A549 (cell line): ENCODE data around the gene GGA1. TPM values are rescaled to one million over a fixed set of nuclear protein-coding genes. Genes with fewer than 3 reads are reported as not detected.

Experiments
- ATAC-seq, 2 experiments: fragments of 200-7000 bp in 1 of 2; fragments of >200 bp in 1 of 2; cut with Nextera tagmentation in 1 of 2; cut with Tn5 transposase in 1 of 2; 3 replicates each; pipeline versions ENCODE4 v1.8.0 to v1.9.1; 2018 to 2020; ENCODE audit warnings: mild to moderate bottlenecking in 1 of 2, moderate library complexity in 1 of 2
- CTCF ChIA-PET: fragments of 300-600 bp; sonication (Branson Sonifier 250); formaldehyde crosslinking; extraction: SDS; loops from one replicate; lab custom pipeline; 2021; ENCODE audit warnings: antibody characterized with exemption, inconsistent platforms; lab: Yijun Ruan, JAX
- POLR2A ChIA-PET: fragments of 350-600 bp; formaldehyde crosslinking; extraction: SDS; loops from one replicate; lab custom pipeline; 2021; ENCODE audit warnings: antibody characterized with exemption, inconsistent platforms; lab: Yijun Ruan, JAX
- DNase-seq, 2 experiments: peaks; one replicate each; pipeline versions ENCODE4 v3.0.0 to v3.0.0-alpha.2; 2011 to 2016; ENCODE audit warnings: low read depth in 1 of 2, low spot score in 1 of 2
- FAIRE-seq: peaks from 2 replicates; lab custom pipeline; 2011; peaks lifted over from hg19 to GRCh38; lab: Jason Lieb, UNC
- H3K27ac ChIP-seq, 2 experiments: fragments of >200 bp; sonication (Bioruptor Twin); formaldehyde crosslinking; 3 replicates each; pipeline ENCODE4 v1.5.1; 2016 to 2017
- H3K4me1 ChIP-seq: fragments of >200 bp; sonication (Bioruptor Twin); formaldehyde crosslinking; 3 replicates; pipeline ENCODE4 v1.6.1; 2016
- H3K4me2 ChIP-seq: fragments of >200 bp; sonication (Bioruptor Twin); formaldehyde crosslinking; 3 replicates; pipeline ENCODE4 v1.6.1; 2016
- H3K4me3 ChIP-seq: fragments of >200 bp; sonication (Bioruptor Twin); formaldehyde crosslinking; 3 replicates; pipeline ENCODE4 v1.5.1; 2016
- H3K9me3 ChIP-seq: fragments of >200 bp; sonication (Bioruptor Twin); formaldehyde crosslinking; 3 replicates; pipeline ENCODE4 v1.6.1; 2016
- CBX2 ChIP-seq: fragments of 200-600 bp; sonication (generic); IDR thresholded peaks from 2 replicates; pipeline ENCODE4 v1.6.1; 2016; ENCODE audit warnings: low read depth, mild to moderate bottlenecking, borderline replicate concordance
- CHD4 ChIP-seq: fragments of 200-600 bp; sonication (generic); IDR thresholded peaks from 2 replicates; pipeline ENCODE4 v1.6.1; 2016; ENCODE audit warnings: antibody characterized with exemption, mild to moderate bottlenecking, borderline replicate concordance
- EHF ChIP-seq: fragments of 250-450 bp; sonication (Bioruptor Pico); IDR thresholded peaks from 2 replicates; pipeline ENCODE4 v1.5.0; 2020; ENCODE audit warnings: mild to moderate bottlenecking
- ESRRA ChIP-seq: fragments of 150-350 bp; IDR thresholded peaks from 2 replicates; pipeline ENCODE4 v1.6.1; 2014; ENCODE audit warnings: mild to moderate bottlenecking, low read length, borderline replicate concordance
- FOSB ChIP-seq: fragments of 250-450 bp; sonication (Bioruptor Pico); IDR thresholded peaks from 2 replicates; pipeline ENCODE4 v1.5.0; 2020; ENCODE audit warnings: mild to moderate bottlenecking, moderate library complexity
- GATA3 ChIP-seq: IDR thresholded peaks from 2 replicates; pipeline ENCODE4 v1.6.1; 2012; ENCODE audit warnings: borderline replicate concordance
- HDAC2 ChIP-seq: fragments of 200-600 bp; sonication (generic); IDR thresholded peaks from 2 replicates; pipeline ENCODE4 v1.6.1; 2016
- HEYL ChIP-seq: fragments of 250-450 bp; sonication (Bioruptor Pico); IDR thresholded peaks from 2 replicates; pipeline ENCODE4 v1.8.0; 2021; ENCODE audit warnings: mild to moderate bottlenecking, moderate library complexity
- HOXA7 ChIP-seq: fragments of 250-450 bp; sonication (Bioruptor Pico); IDR thresholded peaks from 2 replicates; pipeline ENCODE4 v1.5.0; 2020; ENCODE audit warnings: mild to moderate bottlenecking, moderate library complexity
- JUN ChIP-seq, 2 experiments: fragments of >200 bp; sonication (Bioruptor Twin); formaldehyde crosslinking; IDR thresholded peaks; 2 replicates in 1 of 2; 3 replicates in 1 of 2; pipeline ENCODE4 v1.6.1; 2016 to 2017
- JUNB ChIP-seq: fragments of >200 bp; sonication (Bioruptor Twin); formaldehyde crosslinking; IDR thresholded peaks from 2 replicates; pipeline ENCODE4 v1.6.1; 2016
- KDM1A ChIP-seq: fragments of 200-600 bp; sonication (generic); IDR thresholded peaks from 2 replicates; pipeline ENCODE4 v1.6.1; 2016; ENCODE audit warnings: low read depth, mild to moderate bottlenecking
- KDM5A ChIP-seq: fragments of 200-600 bp; sonication (generic); IDR thresholded peaks from 2 replicates; pipeline ENCODE4 v1.6.1; 2016; ENCODE audit warnings: antibody characterized with exemption, mild to moderate bottlenecking
- MAFK ChIP-seq: fragments of 450-650 bp; IDR thresholded peaks from 2 replicates; pipeline ENCODE4 v1.6.1; 2014; ENCODE audit not compliant: partially characterized antibody
- MYC ChIP-seq: IDR thresholded peaks from 2 replicates; pipeline ENCODE4 v1.6.1; 2012; ENCODE audit warnings: mild to moderate bottlenecking, inconsistent platforms, low read length, improper control_type of control experiment, borderline replicate concordance
- NFE2L2 ChIP-seq: fragments of 150-350 bp; conservative IDR thresholded peaks from 2 replicates; pipeline ENCODE4 v1.6.1; 2014; ENCODE audit warnings: low read length
- NPAS2 ChIP-seq: fragments of 250-450 bp; sonication (Bioruptor Pico); IDR thresholded peaks from 2 replicates; pipeline ENCODE4 v1.8.0; 2022; ENCODE audit warnings: mild to moderate bottlenecking, moderate library complexity, borderline replicate concordance
- POLR2A ChIP-seq: IDR thresholded peaks from 2 replicates; pipeline ENCODE4 v1.6.1; 2012; ENCODE audit warnings: mild to moderate bottlenecking, low read length
- POLR2AphosphoS2 ChIP-seq: conservative IDR thresholded peaks from 2 replicates; pipeline ENCODE4 v1.6.1; 2012; ENCODE audit warnings: low read length, improper control_type of control experiment, inconsistent platforms
- RARB ChIP-seq: fragments of 250-450 bp; sonication (Bioruptor Pico); IDR thresholded peaks from 2 replicates; pipeline ENCODE4 v1.8.0; 2021; ENCODE audit warnings: mild to moderate bottlenecking, moderate library complexity
- RFX5 ChIP-seq: fragments of 450-650 bp; IDR thresholded peaks from 2 replicates; pipeline ENCODE4 v1.7.1; 2014; ENCODE audit warnings: antibody characterized with exemption, mild to moderate bottlenecking, moderate library complexity
- RNF2 ChIP-seq: fragments of 200-600 bp; sonication (generic); IDR thresholded peaks from 2 replicates; pipeline ENCODE4 v1.6.1; 2016; ENCODE audit warnings: low read depth, mild to moderate bottlenecking, antibody characterized with exemption, moderate library complexity, borderline replicate concordance
- SMC3 ChIP-seq: fragments of >200 bp; sonication (Bioruptor Twin); formaldehyde crosslinking; IDR thresholded peaks from 3 replicates; pipeline ENCODE4 v1.6.1; 2018; ENCODE audit warnings: inconsistent platforms
- SREBF2 ChIP-seq: fragments of 450-650 bp; IDR thresholded peaks from 2 replicates; pipeline ENCODE4 v1.6.1; 2014; ENCODE audit warnings: mild to moderate bottlenecking, moderate library complexity
- ZC3H11A ChIP-seq: fragments of 450-650 bp; IDR thresholded peaks from 2 replicates; pipeline ENCODE4 v1.6.1; 2014; ENCODE audit warnings: antibody characterized with exemption, mild to moderate bottlenecking
- ZFP36 ChIP-seq: fragments of 450-650 bp; IDR thresholded peaks from 2 replicates; pipeline ENCODE4 v1.6.1; 2014; ENCODE audit warnings: borderline replicate concordance; ENCODE audit not compliant: partially characterized antibody
- ZSCAN20 ChIP-seq: fragments of 250-450 bp; sonication (Bioruptor Pico); IDR thresholded peaks from 2 replicates; pipeline ENCODE4 v1.8.0; 2022; ENCODE audit warnings: mild to moderate bottlenecking, moderate library complexity
- WGBS: methylation state at CpG from one replicate; pipeline ENCODE4 v1.1.6; 2017; ENCODE audit errors: missing lambda C conversion rate; 5-methylcytosine and 5-hydroxymethylcytosine counted together
- polyA plus RNA-seq, 4 experiments: library from polyadenylated mRNA; depleted of rRNA in 3 of 4; stranded (reverse); fragments of >200 nt; fragmentation: RNase III in 1 of 4; extraction: RNeasy Plus Mini Kit Qiagen cat#74134 plus additional on column Dnase treatment in 1 of 4; gene quantifications; 2 replicates in 3 of 4; 3 replicates in 1 of 4; pipeline ENCODE4 v1.2.3, GENCODE V29; 2011 to 2017
- TF ChIP-seq, protein P1 (sequence below): fragments of 250-450 bp; sonication (Bioruptor Pico); IDR thresholded peaks from 2 replicates; pipeline ENCODE4 v1.5.0; 2020; ENCODE audit warnings: low read depth, mild to moderate bottlenecking, moderate library complexity
- TF ChIP-seq, protein P2 (sequence below): fragments of 150-350 bp; IDR thresholded peaks from 2 replicates; pipeline ENCODE4 v1.6.1; 2014; ENCODE audit warnings: low read depth, mild to moderate bottlenecking, low read length
- TF ChIP-seq, protein P3 (sequence below): fragments of >200 bp; sonication (Bioruptor Twin); formaldehyde crosslinking; IDR thresholded peaks from 3 replicates; pipeline ENCODE4 v1.5.1; 2016
- TF ChIP-seq, protein P4 (sequence below): fragments of 450-650 bp; IDR thresholded peaks from 2 replicates; pipeline ENCODE4 v1.6.1; 2014; ENCODE audit warnings: antibody characterized with exemption

The GGA1 gene
- polyA plus RNA-seq, 2 of the 4 experiments (the other 2 are of a cell fraction): 22.0 to 26.1 TPM

DNA sequence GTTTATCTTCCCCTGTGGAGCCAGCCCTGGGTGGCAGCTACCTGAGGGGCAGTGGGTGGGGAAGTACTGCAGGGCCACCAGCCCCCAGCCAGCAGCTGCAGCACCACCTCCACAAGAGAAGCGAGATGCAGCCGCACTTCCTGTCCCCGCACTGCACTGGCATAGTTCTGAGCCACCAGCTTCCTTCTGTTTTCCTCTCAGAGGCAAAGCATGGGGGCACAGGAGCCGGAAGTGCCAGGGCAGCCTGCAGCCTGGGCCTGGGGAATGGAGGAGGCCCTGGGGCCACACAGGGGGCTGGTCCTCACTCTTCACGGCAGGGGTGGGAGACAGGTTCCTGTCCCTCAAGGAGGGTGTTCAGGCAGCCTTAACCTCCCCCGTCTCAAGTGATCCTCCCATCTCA, 18.9 kb downstream of the GGA1 start:
- no peaks in the 10 kb centered on the region for H3K9me3 ChIP-seq
- no peak for ATAC-seq
- ChIA-PET CTCF (interaction anchor here (0.8 to 11.4 kb wide), 7 partner anchors 9 to 164 kb away, joined by 3 to 129 read pairs (median 5); partner anchors contain the start of genes GGA1 and SH3BP1), POLR2A (no interaction called here)
- 88% methylated on average over 6 of the region's 6 CpGs for WGBS
- H3K4me3 ChIP-seq: no peak overlapping the region
- no peak for FAIRE-seq
- TF ChIP-seq SMC3: no peak
- no peak for TF ChIP-seq HDAC2
- no peak for TF ChIP-seq CBX2
- TF ChIP-seq ESRRA: no peak
- no peak for TF ChIP-seq MAFK
- TF ChIP-seq POLR2AphosphoS2: no peak
- no peak for TF ChIP-seq JUNB
- no peak for TF ChIP-seq KDM1A
- no peak for TF ChIP-seq KDM5A
- TF ChIP-seq POLR2A: no peak
- TF ChIP-seq RNF2: no peak
- TF ChIP-seq, protein P1, sequence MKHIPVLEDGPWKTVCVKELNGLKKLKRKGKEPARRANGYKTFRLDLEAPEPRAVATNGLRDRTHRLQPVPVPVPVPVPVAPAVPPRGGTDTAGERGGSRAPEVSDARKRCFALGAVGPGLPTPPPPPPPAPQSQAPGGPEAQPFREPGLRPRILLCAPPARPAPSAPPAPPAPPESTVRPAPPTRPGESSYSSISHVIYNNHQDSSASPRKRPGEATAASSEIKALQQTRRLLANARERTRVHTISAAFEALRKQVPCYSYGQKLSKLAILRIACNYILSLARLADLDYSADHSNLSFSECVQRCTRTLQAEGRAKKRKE (CRISPR knock-in tag): no peak
- TF ChIP-seq, protein P2, sequence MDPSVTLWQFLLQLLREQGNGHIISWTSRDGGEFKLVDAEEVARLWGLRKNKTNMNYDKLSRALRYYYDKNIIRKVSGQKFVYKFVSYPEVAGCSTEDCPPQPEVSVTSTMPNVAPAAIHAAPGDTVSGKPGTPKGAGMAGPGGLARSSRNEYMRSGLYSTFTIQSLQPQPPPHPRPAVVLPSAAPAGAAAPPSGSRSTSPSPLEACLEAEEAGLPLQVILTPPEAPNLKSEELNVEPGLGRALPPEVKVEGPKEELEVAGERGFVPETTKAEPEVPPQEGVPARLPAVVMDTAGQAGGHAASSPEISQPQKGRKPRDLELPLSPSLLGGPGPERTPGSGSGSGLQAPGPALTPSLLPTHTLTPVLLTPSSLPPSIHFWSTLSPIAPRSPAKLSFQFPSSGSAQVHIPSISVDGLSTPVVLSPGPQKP: no peak
- no peak for TF ChIP-seq SREBF2
- TF ChIP-seq RARB (CRISPR knock-in tag): no peak
- TF ChIP-seq EHF: no peak
- no peak for TF ChIP-seq NPAS2 (CRISPR knock-in tag)
- TF ChIP-seq ZFP36: no peak
- TF ChIP-seq RFX5: no peak
- H3K27ac ChIP-seq: no peak overlapping the region
- no peak overlapping the region for H3K4me2 ChIP-seq
- no peaks in the 10 kb centered on the region for H3K4me1 ChIP-seq
- no peak for DNase-seq

DNA sequence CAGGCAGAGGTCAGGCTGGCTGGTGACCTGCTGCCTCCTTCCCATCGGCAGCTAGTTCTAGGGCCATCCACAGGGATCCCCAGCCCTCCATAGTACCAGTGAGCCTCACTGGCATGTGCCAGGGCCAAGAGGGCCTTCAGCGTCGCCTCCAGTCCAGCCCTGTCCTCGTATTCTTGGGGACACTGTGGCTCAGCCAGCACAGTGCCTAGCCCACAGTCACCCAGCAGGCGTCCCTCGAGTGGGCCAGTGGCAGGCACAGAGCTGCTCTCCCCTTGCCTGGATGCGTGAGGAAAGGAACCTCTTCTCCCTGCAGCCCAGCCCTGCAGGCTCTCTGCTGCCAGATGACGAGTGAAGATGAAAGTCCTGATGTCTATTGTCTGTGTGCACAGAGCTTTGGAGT, 20.2 kb downstream of the GGA1 start:
- FAIRE-seq (no peak), ATAC-seq (no peak)
- CTCF ChIA-PET: interaction anchor here (0.7 to 11.4 kb wide), 9 partner anchors 8 to 163 kb away, joined by 3 to 129 read pairs (median 4); partner anchors contain the start of genes GGA1 and SH3BP1
- 72% methylated on average over 7 of the region's 8 CpGs for WGBS
- TF ChIP-seq GATA3 (no peak), HOXA7 (CRISPR knock-in tag) (no peak), MAFK (no peak), KDM1A (no peak), RARB (CRISPR knock-in tag) (no peak), POLR2A (no peak), ZC3H11A (no peak), ZFP36 (no peak), FOSB (no peak), HEYL (CRISPR knock-in tag) (no peak), SREBF2 (no peak), HDAC2 (no peak)
- TF ChIP-seq, all 56 proteins: peak for 0
- no peak overlapping the region for H3K4me3 ChIP-seq
- no peaks in the 10 kb centered on the region for H3K4me1 ChIP-seq
- POLR2A ChIA-PET: no interaction called here
- no peak for DNase-seq
- H3K27ac ChIP-seq: no peak overlapping the region
- H3K4me2 ChIP-seq: no peak overlapping the region
- H3K9me3 ChIP-seq: no peaks in the 10 kb centered on the region

DNA sequence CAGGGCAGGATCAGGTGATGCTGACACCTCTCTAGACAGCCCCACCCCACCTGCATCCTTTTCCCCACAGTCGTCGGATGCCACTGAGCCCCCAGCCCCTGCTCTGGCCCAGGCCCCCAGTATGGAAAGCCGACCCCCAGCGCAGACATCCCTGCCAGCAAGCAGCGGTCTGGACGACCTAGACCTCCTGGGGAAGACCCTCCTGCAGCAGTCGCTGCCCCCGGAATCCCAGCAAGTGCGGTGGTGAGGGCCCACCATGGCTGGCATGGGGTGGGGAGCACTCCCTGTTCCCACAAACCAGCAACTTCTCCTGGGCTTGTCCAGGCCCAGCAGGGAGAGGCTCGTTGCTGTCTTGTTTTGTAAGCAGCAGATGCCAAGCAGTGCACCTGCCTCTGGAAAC, 21.3 kb downstream of the GGA1 start:
- Histone ChIP-seq H3K4me2 (no peak overlapping the region), H3K4me1 (no peaks in the 10 kb centered on the region), H3K27ac (no peak overlapping the region), H3K9me3 (no peaks in the 10 kb centered on the region), H3K4me3 (no peak overlapping the region)
- no peak for TF ChIP-seq HOXA7 (CRISPR knock-in tag)
- TF ChIP-seq JUN (IDR thresholded peaks at IDR 0.05): no peak
- no peak for TF ChIP-seq NFE2L2
- TF ChIP-seq, protein P3, sequence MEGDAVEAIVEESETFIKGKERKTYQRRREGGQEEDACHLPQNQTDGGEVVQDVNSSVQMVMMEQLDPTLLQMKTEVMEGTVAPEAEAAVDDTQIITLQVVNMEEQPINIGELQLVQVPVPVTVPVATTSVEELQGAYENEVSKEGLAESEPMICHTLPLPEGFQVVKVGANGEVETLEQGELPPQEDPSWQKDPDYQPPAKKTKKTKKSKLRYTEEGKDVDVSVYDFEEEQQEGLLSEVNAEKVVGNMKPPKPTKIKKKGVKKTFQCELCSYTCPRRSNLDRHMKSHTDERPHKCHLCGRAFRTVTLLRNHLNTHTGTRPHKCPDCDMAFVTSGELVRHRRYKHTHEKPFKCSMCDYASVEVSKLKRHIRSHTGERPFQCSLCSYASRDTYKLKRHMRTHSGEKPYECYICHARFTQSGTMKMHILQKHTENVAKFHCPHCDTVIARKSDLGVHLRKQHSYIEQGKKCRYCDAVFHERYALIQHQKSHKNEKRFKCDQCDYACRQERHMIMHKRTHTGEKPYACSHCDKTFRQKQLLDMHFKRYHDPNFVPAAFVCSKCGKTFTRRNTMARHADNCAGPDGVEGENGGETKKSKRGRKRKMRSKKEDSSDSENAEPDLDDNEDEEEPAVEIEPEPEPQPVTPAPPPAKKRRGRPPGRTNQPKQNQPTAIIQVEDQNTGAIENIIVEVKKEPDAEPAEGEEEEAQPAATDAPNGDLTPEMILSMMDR: no peak
- TF ChIP-seq MYC: no peak
- no peak for TF ChIP-seq CHD4
- no peak for TF ChIP-seq ESRRA
- TF ChIP-seq SMC3: no peak
- no peak for TF ChIP-seq ZSCAN20 (CRISPR knock-in tag)
- TF ChIP-seq, protein P4, sequence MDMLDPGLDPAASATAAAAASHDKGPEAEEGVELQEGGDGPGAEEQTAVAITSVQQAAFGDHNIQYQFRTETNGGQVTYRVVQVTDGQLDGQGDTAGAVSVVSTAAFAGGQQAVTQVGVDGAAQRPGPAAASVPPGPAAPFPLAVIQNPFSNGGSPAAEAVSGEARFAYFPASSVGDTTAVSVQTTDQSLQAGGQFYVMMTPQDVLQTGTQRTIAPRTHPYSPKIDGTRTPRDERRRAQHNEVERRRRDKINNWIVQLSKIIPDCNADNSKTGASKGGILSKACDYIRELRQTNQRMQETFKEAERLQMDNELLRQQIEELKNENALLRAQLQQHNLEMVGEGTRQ: no peak
- no peak for TF ChIP-seq POLR2AphosphoS2
- no peak for TF ChIP-seq JUNB
- CTCF ChIA-PET: interaction anchor here (1.8 to 11.4 kb wide), 4 partner anchors 8 to 162 kb away, joined by 8 to 129 read pairs (median 27); partner anchors contain the start of genes GGA1 and SH3BP1
- DNase-seq (no peak), FAIRE-seq (no peak), ATAC-seq (no peak)
- no CpG with 5 or more reads among the region's 10 CpGs for WGBS
- POLR2A ChIA-PET: no interaction called here
